Neuronal stem cell (in vitro differentiated cells): ENCODE results near the gene SUCLA2.

Experiments used
- DNase-seq: peaks from one replicate; pipeline ENCODE4 v3.0.0-alpha.2; 2013; ENCODE audit warnings: low spot score
- H2AFZ ChIP-seq: one replicate; pipeline ENCODE4 v1.6.1; 2013; ENCODE audit warnings: mild to moderate bottlenecking, low read length, inconsistent platforms
- H2AK5ac ChIP-seq: 2 replicates; pipeline ENCODE4 v1.6.1; 2013; ENCODE audit warnings: low read depth, mild to moderate bottlenecking, inconsistent platforms, low read length, moderate library complexity, mixed read lengths
- H2BK120ac ChIP-seq: 2 replicates; pipeline ENCODE4 v1.6.1; 2013; ENCODE audit warnings: low read depth, mild to moderate bottlenecking, inconsistent platforms, low read length, moderate library complexity, mixed read lengths
- H2BK12ac ChIP-seq: one replicate; pipeline ENCODE4 v1.6.1; 2013; ENCODE audit warnings: low read length, inconsistent platforms
- H2BK15ac ChIP-seq: 2 replicates; pipeline ENCODE4 v1.6.1; 2013; ENCODE audit warnings: mild to moderate bottlenecking, low read length, inconsistent platforms, mixed read lengths
- H2BK5ac ChIP-seq: one replicate; pipeline ENCODE4 v1.6.1; 2013; ENCODE audit warnings: inconsistent platforms, mild to moderate bottlenecking, low read length, moderate library complexity
- H3K14ac ChIP-seq: one replicate; pipeline ENCODE4 v1.6.1; 2013; ENCODE audit warnings: low read length, inconsistent platforms
- H3K18ac ChIP-seq: 2 replicates; pipeline ENCODE4 v1.6.1; 2013; ENCODE audit warnings: low read length, inconsistent platforms
- H3K23ac ChIP-seq: 2 replicates; pipeline ENCODE4 v1.6.1; 2013; ENCODE audit warnings: low read depth, mild to moderate bottlenecking, mixed read lengths, low read length, inconsistent platforms; ENCODE audit not compliant: poor library complexity
- H3K27ac ChIP-seq: replicated peaks from 3 replicates; pipeline ENCODE4 v1.5.1; 2013; ENCODE audit warnings: low read length, inconsistent platforms
- H3K27me3 ChIP-seq, 3 experiments: 2 replicates each; pipeline ENCODE4 v1.6.1; 2013; ENCODE audit warnings: low read length in 3 of 3, mild to moderate bottlenecking in 2 of 3, inconsistent platforms in 1 of 3, low read depth in 1 of 3, mixed read lengths in 1 of 3, moderate library complexity in 1 of 3; ENCODE audit not compliant: control insufficient read depth in 3 of 3, insufficient read depth in 3 of 3
- H3K36me3 ChIP-seq, 2 donors: replicated peaks in 1 of 2; 2 replicates each; pipeline ENCODE4 v1.6.1; 2013; ENCODE audit warnings: low read length in 2 of 2; ENCODE audit not compliant: control insufficient read depth in 2 of 2, insufficient read depth in 2 of 2
- H3K4ac ChIP-seq: 2 replicates; pipeline ENCODE4 v1.6.1; 2013; ENCODE audit warnings: inconsistent platforms, mild to moderate bottlenecking, low read length, moderate library complexity
- H3K4me1 ChIP-seq, 2 donors: 1 replicate in 1 of 2; 2 replicates in 1 of 2; pipeline ENCODE4 v1.6.1; 2013; ENCODE audit warnings: low read length in 2 of 2, low read depth in 1 of 2; ENCODE audit not compliant: control insufficient read depth in 2 of 2, insufficient read depth in 1 of 2
- H3K4me2 ChIP-seq: one replicate; pipeline ENCODE4 v1.6.1; 2013; ENCODE audit warnings: mild to moderate bottlenecking, low read length, inconsistent platforms; ENCODE audit not compliant: insufficient read depth, poor library complexity, severe bottlenecking
- H3K4me3 ChIP-seq, 2 donors: 2 replicates each; pipeline ENCODE4 v1.5.1; 2013; ENCODE audit warnings: low read length in 2 of 2, mild to moderate bottlenecking in 2 of 2, inconsistent platforms in 1 of 2, moderate library complexity in 1 of 2
- H3K79me1 ChIP-seq: one replicate; pipeline ENCODE4 v1.6.1; 2013; ENCODE audit warnings: low read depth, mild to moderate bottlenecking, inconsistent platforms, low read length, moderate library complexity
- H3K9ac ChIP-seq: one replicate; pipeline ENCODE4 v1.6.1; 2013; ENCODE audit warnings: mild to moderate bottlenecking, low read depth, low read length, inconsistent platforms; ENCODE audit not compliant: poor library complexity
- H3K9me3 ChIP-seq, 2 donors: replicated peaks in 1 of 2; 2 replicates each; pipeline versions ENCODE3 to v1.6.1; 2013; ENCODE audit warnings: low read length in 2 of 2, mild to moderate bottlenecking in 2 of 2, inconsistent platforms in 1 of 2, low read depth in 1 of 2, mixed read lengths in 1 of 2, moderate library complexity in 1 of 2; ENCODE audit not compliant: control insufficient read depth in 2 of 2, insufficient read depth in 1 of 2
- H4K8ac ChIP-seq: one replicate; pipeline ENCODE4 v1.6.1; 2013; ENCODE audit warnings: low read depth, mild to moderate bottlenecking, inconsistent platforms, low read length, moderate library complexity
- H4K91ac ChIP-seq: one replicate; pipeline ENCODE4 v1.6.1; 2013; ENCODE audit warnings: low read length, low read depth, mild to moderate bottlenecking, inconsistent platforms; ENCODE audit not compliant: poor library complexity
- WGBS, 2 donors: extraction: QIAGEN DNeasy Blood & Tissue Kit; methylation state at CpG; one replicate each; pipeline ENCODE4 v1.1.7; 2013; ENCODE audit warnings: missing lambda C conversion rate in 2 of 2, mixed read lengths in 1 of 2; ENCODE audit not compliant: insufficient read length in 2 of 2, insufficient replicate concordance in 1 of 2; ENCODE audit errors: extremely low coverage in 2 of 2; 5-methylcytosine and 5-hydroxymethylcytosine counted together

SUCLA2 gene

DNA sequence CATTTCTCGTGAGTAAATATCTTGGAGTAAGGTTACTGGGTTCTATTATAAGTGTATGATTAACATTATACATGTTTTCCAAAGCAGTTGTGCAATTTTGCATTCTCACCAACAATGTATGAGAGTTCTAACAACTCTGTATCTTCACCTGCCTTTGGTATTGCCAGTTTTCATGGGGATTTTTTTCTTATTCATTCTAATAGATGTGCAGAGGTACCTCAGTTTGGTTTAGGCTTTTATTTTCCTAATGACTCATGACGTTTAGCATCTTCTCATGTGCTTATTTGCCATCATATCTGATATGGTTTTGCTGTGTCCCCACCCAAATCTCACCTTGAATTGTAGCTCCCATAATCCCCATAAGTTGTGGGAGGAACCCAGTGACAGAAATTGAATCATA lies 28.8 kb upstream of the SUCLA2 start:
- Histone ChIP-seq H3K14ac (no peak overlapping the region), H2BK12ac (no peak overlapping the region), H4K91ac (no peak overlapping the region), H3K9ac (no peak overlapping the region), H2AK5ac (no peak overlapping the region), H3K36me3 (peaks cover 2 to 10% of the 10 kb centered on the region in 2 donors), H3K27me3 (no peaks in the 10 kb centered on the region), H3K4me1 (no peaks in the 10 kb centered on the region), H2AFZ (no peak overlapping the region), H2BK120ac (no peak overlapping the region), H4K8ac (no peak overlapping the region), H3K4me2 (no peak overlapping the region), H3K9me3 (peaks cover 2 to 22% of the 10 kb centered on the region in 2 donors), H3K4ac (no peak overlapping the region), H3K79me1 (no peaks in the 10 kb centered on the region), H2BK15ac (no peak overlapping the region), H3K27ac (no peak overlapping the region), H3K23ac (no peak overlapping the region), H2BK5ac (no peak overlapping the region), H3K4me3 (no peak overlapping the region), H3K18ac (no peak overlapping the region)
- no CpG with 5 or more reads among the region's 2 CpGs for WGBS, 2 donors
- no peak for DNase-seq

GRCh38 chr13:48028066-48028465 lies 27.0 kb upstream of the SUCLA2 start:
- H3K9me3 ChIP-seq, result peaks cover 2 to 22% of the 10 kb centered on the region in 2 donors
- H3K4me1 ChIP-seq, result no peaks in the 10 kb centered on the region
- no peak overlapping the region for H3K4ac ChIP-seq
- peaks cover 2 to 10% of the 10 kb centered on the region in 2 donors for H3K36me3 ChIP-seq
- no peak overlapping the region for H2BK15ac ChIP-seq
- H3K9ac ChIP-seq, result no peak overlapping the region
- H2AFZ ChIP-seq, result no peak overlapping the region
- H3K79me1 ChIP-seq, result no peaks in the 10 kb centered on the region
- no peaks in the 10 kb centered on the region for H3K27me3 ChIP-seq
- H2AK5ac ChIP-seq, result no peak overlapping the region
- no peak overlapping the region for H2BK5ac ChIP-seq
- H4K91ac ChIP-seq, result no peak overlapping the region
- no peak overlapping the region for H2BK12ac ChIP-seq
- DNase-seq, result no peak
- H3K18ac ChIP-seq, result no peak overlapping the region
- no peak overlapping the region for H3K27ac ChIP-seq
- H2BK120ac ChIP-seq, result no peak overlapping the region
- no peak overlapping the region for H3K4me3 ChIP-seq
- no peak overlapping the region for H4K8ac ChIP-seq
- H3K14ac ChIP-seq, result no peak overlapping the region
- H3K23ac ChIP-seq, result no peak overlapping the region
- H3K4me2 ChIP-seq, result no peak overlapping the region

GRCh38 chr13:48019796-48020195 lies 18.7 kb upstream of the SUCLA2 start:
- no peak overlapping the region for H2BK5ac ChIP-seq
- no peak overlapping the region for H2BK15ac ChIP-seq
- H3K4me1 ChIP-seq, result no peaks in the 10 kb centered on the region
- no peak overlapping the region for H4K8ac ChIP-seq
- no peak overlapping the region for H3K4me3 ChIP-seq
- H2BK12ac ChIP-seq, result no peak overlapping the region
- H3K14ac ChIP-seq, result no peak overlapping the region
- no peak for DNase-seq
- no peaks in the 10 kb centered on the region for H3K79me1 ChIP-seq
- no peaks in the 10 kb centered on the region for H3K27me3 ChIP-seq
- H2BK120ac ChIP-seq, result no peak overlapping the region
- no peak overlapping the region for H3K23ac ChIP-seq
- H3K36me3 ChIP-seq, result no peaks in the 10 kb centered on the region
- no peak overlapping the region for H3K4me2 ChIP-seq
- H2AFZ ChIP-seq, result no peak overlapping the region
- no peak overlapping the region for H2AK5ac ChIP-seq
- no CpG with 5 or more reads among the region's 1 CpG for WGBS, 2 donors
- H3K9ac ChIP-seq, result no peak overlapping the region
- H3K9me3 ChIP-seq, result no peaks in the 10 kb centered on the region
- H3K18ac ChIP-seq, result no peak overlapping the region
- no peak overlapping the region for H4K91ac ChIP-seq
- no peak overlapping the region for H3K4ac ChIP-seq
- no peak overlapping the region for H3K27ac ChIP-seq

DNA sequence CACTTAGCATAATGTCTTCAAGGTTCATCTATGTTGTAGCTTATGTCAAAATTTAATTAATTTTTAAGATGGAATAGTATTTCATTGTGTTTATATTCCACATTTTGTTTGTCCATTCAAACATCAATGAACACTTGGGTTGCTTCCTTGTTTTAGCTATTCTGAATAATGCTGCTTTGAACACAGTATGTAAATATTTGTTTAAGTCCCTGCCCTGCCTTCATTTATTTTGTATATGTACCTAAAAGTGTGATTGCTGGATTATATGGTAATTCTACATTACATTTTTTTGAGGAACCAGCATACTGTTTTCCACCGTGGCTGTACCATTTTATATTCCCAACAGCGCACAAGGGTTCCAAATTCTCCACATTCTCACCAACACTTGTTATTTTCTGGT lies 17.6 kb upstream of the SUCLA2 start:
- Histone ChIP-seq H2BK12ac (no peak overlapping the region), H3K14ac (no peak overlapping the region), H3K4ac (no peak overlapping the region), H4K8ac (no peak overlapping the region), H3K36me3 (no peaks in the 10 kb centered on the region), H3K27me3 (no peaks in the 10 kb centered on the region), H2AK5ac (no peak overlapping the region), H4K91ac (no peak overlapping the region), H3K9ac (no peak overlapping the region), H3K18ac (no peak overlapping the region), H2BK120ac (no peak overlapping the region), H2BK5ac (no peak overlapping the region), H3K4me1 (no peaks in the 10 kb centered on the region), H3K4me3 (no peak overlapping the region), H3K9me3 (no peaks in the 10 kb centered on the region), H3K27ac (no peak overlapping the region), H3K79me1 (no peaks in the 10 kb centered on the region), H3K23ac (no peak overlapping the region), H2AFZ (no peak overlapping the region), H2BK15ac (no peak overlapping the region), H3K4me2 (no peak overlapping the region)
- WGBS, 2 donors, result no CpG with 5 or more reads among the region's 2 CpGs
- no peak for DNase-seq
